Endothelial cell (in vitro differentiated cells): ENCODE results near the gene SELENOM. TPM values are rescaled to one million over a fixed set of nuclear protein-coding genes. Genes with fewer than 3 reads are reported as not detected.
A peak's percentile ranks its signal among the peaks of the same experiment; 100 is the strongest.

Experiments
- DNase-seq: peaks from one replicate; pipeline ENCODE4 v3.0.0; 2021; ENCODE audit warnings: low spot score
- H3K27ac Mint-ChIP-seq: one replicate; pipeline ENCODE4 v1.8.0; 2021; ENCODE audit warnings: mixed read lengths, inconsistent platforms; ENCODE audit not compliant: unreplicated experiment
- H3K27me3 Mint-ChIP-seq: one replicate; pipeline ENCODE4 v1.8.0; 2021; ENCODE audit warnings: mild to moderate bottlenecking, moderate library complexity, mixed read lengths, inconsistent platforms; ENCODE audit not compliant: unreplicated experiment
- H3K36me3 Mint-ChIP-seq: one replicate; pipeline ENCODE4 v1.8.0; 2021; ENCODE audit warnings: mild to moderate bottlenecking, low read depth, mixed read lengths, inconsistent platforms; ENCODE audit not compliant: unreplicated experiment
- H3K4me1 Mint-ChIP-seq: one replicate; pipeline ENCODE4 v1.8.0; 2021; ENCODE audit warnings: mild to moderate bottlenecking, mixed read lengths, inconsistent platforms; ENCODE audit not compliant: unreplicated experiment
- H3K4me3 Mint-ChIP-seq: one replicate; pipeline ENCODE4 v1.8.0; 2021; ENCODE audit warnings: mild to moderate bottlenecking, mixed read lengths, inconsistent platforms; ENCODE audit not compliant: unreplicated experiment
- H3K9me3 Mint-ChIP-seq: one replicate; pipeline ENCODE4 v1.8.0; 2021; ENCODE audit warnings: mixed read lengths, inconsistent platforms; ENCODE audit not compliant: unreplicated experiment
- CTCF ChIP-seq: fragments of 200-600 bp; sonication (generic); IDR thresholded peaks from one replicate; pipeline ENCODE4 v1.5.0; 2021; ENCODE audit warnings: antibody characterized with exemption; ENCODE audit not compliant: unreplicated experiment
- total RNA-seq: library from RNA; stranded (reverse); fragmentation: NEBNext Ultra II Directional; extraction: Animal tissue kit (Norgen Biotek cat#: 25700); gene quantifications from one replicate; pipeline ENCODE4 v1.2.1, GENCODE V29; 2021; ENCODE audit not compliant: unreplicated experiment

Gene SELENOM
- total RNA-seq, 1 donor from 2014 or later = 35.4 TPM

GRCh38 chr22:31085928-31086327 is 21.4 kb downstream of the SELENOM start:
- Mint-ChIP-seq H3K9me3 (no peaks in the 10 kb centered on the region), H3K4me3 (peak overlapping the region; percentile 82), H3K36me3 (peaks cover 47% of the 10 kb centered on the region), H3K4me1 (peaks cover 45% of the 10 kb centered on the region), H3K27ac (peak overlapping the region; percentile 90), H3K27me3 (peaks cover 9% of the 10 kb centered on the region)
- TF ChIP-seq CTCF = no peak
- DNase-seq = no peak

GRCh38 chr22:31085493-31085824 is 21.9 kb downstream of the SELENOM start:
- Mint-ChIP-seq H3K4me1 (peaks cover 48% of the 10 kb centered on the region), H3K4me3 (peak overlapping the region; percentile 82), H3K36me3 (peaks cover 43% of the 10 kb centered on the region), H3K27ac (peak overlapping the region; percentile 90), H3K9me3 (no peaks in the 10 kb centered on the region), H3K27me3 (peaks cover 9% of the 10 kb centered on the region)
- peak; percentile 43 for TF ChIP-seq CTCF
- DNase-seq = no peak

- Mint-ChIP-seq H3K27me3 (peaks cover 9% of the 10 kb centered on the region), H3K4me3 (peak overlapping the region; percentile 82), H3K36me3 (peaks cover 43% of the 10 kb centered on the region), H3K9me3 (no peaks in the 10 kb centered on the region), H3K4me1 (peaks cover 51% of the 10 kb centered on the region), H3K27ac (peak overlapping the region; percentile 90)
- peak; percentile 91 for TF ChIP-seq CTCF
- peak; percentile 86 for DNase-seq
Measured at GRCh38 chr22:31084811-31085492, 22.4 kb downstream of the SELENOM start.

- peaks cover 43% of the 10 kb centered on the region for H3K36me3 Mint-ChIP-seq
- peak overlapping the region; percentile 81 for H3K27ac Mint-ChIP-seq
- peaks cover 15% of the 10 kb centered on the region for H3K27me3 Mint-ChIP-seq
- H3K4me1 Mint-ChIP-seq = peaks cover 56% of the 10 kb centered on the region
- TF ChIP-seq CTCF = no peak
- DNase-seq = no peak
- peak overlapping the region; percentile 99 for H3K4me3 Mint-ChIP-seq
- H3K9me3 Mint-ChIP-seq = no peaks in the 10 kb centered on the region
Measured at GRCh38 chr22:31083923-31084810, 23.2 kb downstream of the SELENOM start.

GRCh38 chr22:31083377-31083768 is 24.0 kb downstream of the SELENOM start:
- Mint-ChIP-seq H3K27ac (no peak overlapping the region), H3K4me1 (peaks cover 63% of the 10 kb centered on the region), H3K9me3 (no peaks in the 10 kb centered on the region), H3K4me3 (peak overlapping the region; percentile 99), H3K27me3 (peaks cover 19% of the 10 kb centered on the region), H3K36me3 (peaks cover 39% of the 10 kb centered on the region)
- TF ChIP-seq CTCF = no peak
- no peak for DNase-seq
